Measurements from ENCODE around the gene NWD2.
"Not testable (repeated sequence)": the region's sequence is repeated elsewhere in the genome, so short reads cannot be mapped to it uniquely, and the experiment has no call there.

NWD2 gene

DNA sequence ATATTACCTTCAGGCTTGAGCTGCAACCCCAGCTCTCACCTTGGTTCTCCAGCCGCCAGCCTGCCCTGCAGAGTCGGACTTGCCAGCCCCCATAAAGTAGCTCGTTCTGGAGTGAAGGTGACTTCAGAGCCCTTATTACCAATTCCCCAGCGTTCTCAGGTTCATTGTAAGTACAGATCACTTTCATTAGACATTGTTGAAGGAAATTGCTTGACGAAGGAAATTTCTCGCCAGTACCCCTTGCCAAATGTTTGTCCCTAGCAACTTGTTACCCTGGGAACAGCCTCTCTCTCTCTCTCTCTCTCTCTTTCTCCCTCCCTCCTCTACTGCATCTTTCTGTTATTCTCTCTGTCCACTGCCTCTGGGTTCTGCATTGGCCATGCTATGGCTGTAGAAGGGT is 153.0 kb downstream of the NWD2 start:
- no peak for DNase-seq (ENCODE audit: extremely low read depth, insufficient read length)
- Histone ChIP-seq H3K4me3 (replicated peaks; ENCODE audit: low read depth, low read length) (no peak overlapping the region), H3K36me3 (ENCODE audit: control insufficient read depth, insufficient read depth, low read length) (no peaks in the 10 kb centered on the region), H3K27me3 (replicated peaks; ENCODE audit: control insufficient read depth, insufficient read depth, low read length) (no peaks in the 10 kb centered on the region)
- TF ChIP-seq, protein P1, sequence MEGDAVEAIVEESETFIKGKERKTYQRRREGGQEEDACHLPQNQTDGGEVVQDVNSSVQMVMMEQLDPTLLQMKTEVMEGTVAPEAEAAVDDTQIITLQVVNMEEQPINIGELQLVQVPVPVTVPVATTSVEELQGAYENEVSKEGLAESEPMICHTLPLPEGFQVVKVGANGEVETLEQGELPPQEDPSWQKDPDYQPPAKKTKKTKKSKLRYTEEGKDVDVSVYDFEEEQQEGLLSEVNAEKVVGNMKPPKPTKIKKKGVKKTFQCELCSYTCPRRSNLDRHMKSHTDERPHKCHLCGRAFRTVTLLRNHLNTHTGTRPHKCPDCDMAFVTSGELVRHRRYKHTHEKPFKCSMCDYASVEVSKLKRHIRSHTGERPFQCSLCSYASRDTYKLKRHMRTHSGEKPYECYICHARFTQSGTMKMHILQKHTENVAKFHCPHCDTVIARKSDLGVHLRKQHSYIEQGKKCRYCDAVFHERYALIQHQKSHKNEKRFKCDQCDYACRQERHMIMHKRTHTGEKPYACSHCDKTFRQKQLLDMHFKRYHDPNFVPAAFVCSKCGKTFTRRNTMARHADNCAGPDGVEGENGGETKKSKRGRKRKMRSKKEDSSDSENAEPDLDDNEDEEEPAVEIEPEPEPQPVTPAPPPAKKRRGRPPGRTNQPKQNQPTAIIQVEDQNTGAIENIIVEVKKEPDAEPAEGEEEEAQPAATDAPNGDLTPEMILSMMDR (IDR thresholded peaks at IDR 0.05; ENCODE audit: insufficient read depth, low read length, poor library complexity, severe bottlenecking), result no peak

- TF ChIP-seq, protein P1 (IDR thresholded peaks at IDR 0.05; ENCODE audit: insufficient read depth, low read length, poor library complexity, severe bottlenecking), result no peak
- peak; percentile 53 for DNase-seq (ENCODE audit: extremely low read depth, insufficient read length)
- no peak overlapping the region for H3K4me3 ChIP-seq (replicated peaks; ENCODE audit: low read depth, low read length)
- no peaks in the 10 kb centered on the region for H3K27me3 ChIP-seq (replicated peaks; ENCODE audit: control insufficient read depth, insufficient read depth, low read length)
- H3K36me3 ChIP-seq (ENCODE audit: control insufficient read depth, insufficient read depth, low read length), result no peaks in the 10 kb centered on the region
Measured at GRCh38 chr4:37400241-37400881, 155.8 kb downstream of the NWD2 start.

GRCh38 chr4:37407938-37408826 is 163.6 kb downstream of the NWD2 start:
- H3K4me3 ChIP-seq (replicated peaks; ENCODE audit: low read depth, low read length); DNase-seq (ENCODE audit: extremely low read depth, insufficient read length); H3K36me3 ChIP-seq (ENCODE audit: control insufficient read depth, insufficient read depth, low read length); H3K27me3 ChIP-seq (replicated peaks; ENCODE audit: control insufficient read depth, insufficient read depth, low read length): not testable (repeated sequence)

DNA sequence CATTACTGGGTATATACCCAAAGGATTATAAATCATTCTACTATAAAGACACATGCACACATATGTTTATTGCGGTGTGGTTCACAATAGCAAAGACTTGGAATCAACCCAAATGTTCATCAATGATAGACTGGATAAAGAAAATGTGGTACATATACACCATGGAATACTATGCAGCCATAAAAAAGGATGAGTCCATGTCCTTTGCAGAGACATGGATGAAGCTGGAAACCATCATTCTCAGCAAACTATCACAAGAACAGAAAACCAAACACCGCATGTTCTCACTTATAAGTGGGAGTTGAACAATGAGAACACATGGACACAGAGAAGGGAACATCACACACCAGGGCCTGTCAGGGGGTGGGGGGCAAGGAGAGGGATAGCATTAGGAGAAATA is 169.1 kb downstream of the NWD2 start:
- DNase-seq (ENCODE audit: extremely low read depth, insufficient read length); H3K36me3 ChIP-seq (ENCODE audit: control insufficient read depth, insufficient read depth, low read length); H3K27me3 ChIP-seq (replicated peaks; ENCODE audit: control insufficient read depth, insufficient read depth, low read length); H3K4me3 ChIP-seq (replicated peaks; ENCODE audit: low read depth, low read length): not testable (repeated sequence)

- TF ChIP-seq, protein P1 (IDR thresholded peaks at IDR 0.05; ENCODE audit: insufficient read depth, low read length, poor library complexity, severe bottlenecking), result no peak
- Histone ChIP-seq H3K36me3 (ENCODE audit: control insufficient read depth, insufficient read depth, low read length) (no peaks in the 10 kb centered on the region), H3K27me3 (replicated peaks; ENCODE audit: control insufficient read depth, insufficient read depth, low read length) (no peaks in the 10 kb centered on the region), H3K4me3 (replicated peaks; ENCODE audit: low read depth, low read length) (no peak overlapping the region)
- no peak for DNase-seq (ENCODE audit: extremely low read depth, insufficient read length)
Measured at GRCh38 chr4:37415845-37416369, 171.4 kb downstream of the NWD2 start.

DNA sequence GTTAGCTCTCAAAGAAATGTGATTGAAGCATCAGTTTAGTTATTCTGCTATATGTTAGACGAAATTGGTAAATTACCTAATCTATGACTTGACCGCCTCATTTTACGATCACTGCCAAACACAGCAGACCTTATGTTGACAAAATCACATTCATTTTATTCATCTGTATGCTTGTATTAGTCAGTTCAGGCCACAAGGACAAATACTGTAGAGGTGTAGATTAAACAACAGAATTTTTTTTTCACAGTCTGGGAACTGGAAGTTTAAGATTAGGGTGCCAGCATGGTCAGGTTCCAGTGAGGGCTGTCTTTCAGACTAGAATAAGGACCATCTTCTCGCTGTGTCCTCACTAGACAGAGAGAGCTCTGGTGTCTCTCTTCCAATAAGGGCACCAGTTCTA is 177.1 kb downstream of the NWD2 start:
- TF ChIP-seq, protein P1 (IDR thresholded peaks at IDR 0.05; ENCODE audit: insufficient read depth, low read length, poor library complexity, severe bottlenecking), result no peak
- no peaks in the 10 kb centered on the region for H3K36me3 ChIP-seq (ENCODE audit: control insufficient read depth, insufficient read depth, low read length)
- DNase-seq (ENCODE audit: extremely low read depth, insufficient read length), result no peak

More for the DNA sequence above, 177.1 kb downstream of the NWD2 start:
- Histone ChIP-seq H3K4me3 (replicated peaks; ENCODE audit: low read depth, low read length) (no peak overlapping the region), H3K27me3 (replicated peaks; ENCODE audit: control insufficient read depth, insufficient read depth, low read length) (no peaks in the 10 kb centered on the region; the same call in 1 of the 2 replicates)

Measured in GM06990 (cell line).